HG02973 (cell line): ENCODE results near the gene SLC13A3.

Experiments
- ATAC-seq: cut with Tn5 transposase; IDR thresholded peaks from one replicate; pipeline ENCODE4 v1.9.1; 2021; ENCODE audit warnings: moderate library complexity; ENCODE audit not compliant: unreplicated experiment

SLC13A3 gene

DNA sequence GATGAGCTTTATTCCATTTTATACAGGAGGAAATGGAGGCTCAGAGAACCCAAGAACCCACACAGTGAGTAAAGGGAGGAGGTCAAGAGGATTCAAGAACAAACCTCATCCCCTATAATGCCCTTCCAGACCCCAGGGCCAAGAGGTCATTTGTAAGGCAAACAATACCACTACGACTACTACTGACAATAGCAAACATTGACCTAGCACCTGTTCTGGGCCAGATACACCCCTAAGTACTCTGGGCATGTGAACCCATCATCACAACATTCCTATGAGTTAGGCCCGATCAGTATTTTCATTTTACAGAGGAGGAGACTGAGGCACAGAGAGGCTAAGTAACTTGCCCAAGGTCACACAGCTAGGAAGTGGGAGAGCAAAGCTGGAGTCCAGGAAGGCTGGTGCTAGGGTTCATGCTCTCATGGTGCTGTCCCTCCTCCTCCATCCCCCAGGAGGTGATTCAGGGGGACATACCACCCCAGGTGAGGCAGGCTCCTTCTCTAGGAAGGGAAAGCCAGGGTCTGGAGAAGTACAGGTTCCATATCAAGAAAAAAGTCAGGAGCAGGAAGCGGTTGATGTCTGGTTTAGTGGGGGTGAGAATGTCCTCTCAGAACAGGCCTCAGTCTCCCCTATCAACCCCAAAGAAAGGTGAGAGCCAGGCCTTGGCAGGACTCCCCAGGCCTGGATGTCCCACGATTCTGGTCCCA lies 13.7 kb downstream of the SLC13A3 start:
- ATAC-seq: no peak

DNA sequence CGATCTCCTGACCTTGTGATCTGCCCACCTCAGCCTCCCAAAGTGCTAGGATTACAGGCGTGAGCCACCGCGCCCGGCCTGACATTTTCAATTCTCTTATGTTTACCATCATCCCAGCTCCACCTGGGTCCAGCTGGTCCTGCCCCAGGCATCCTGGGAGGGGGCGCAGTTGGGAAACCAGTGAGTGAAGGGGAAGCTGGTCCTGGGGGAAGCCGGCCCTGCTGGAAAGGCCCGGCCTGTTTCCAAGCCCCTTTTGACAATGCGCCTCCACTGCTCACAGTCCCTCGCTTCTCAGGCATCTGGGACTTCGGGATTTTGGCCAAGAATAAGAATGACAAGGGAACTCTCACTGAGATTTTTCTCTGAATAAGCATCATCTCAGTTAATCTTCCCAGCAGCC lies 14.2 kb downstream of the SLC13A3 start:
- ATAC-seq: no peak

DNA sequence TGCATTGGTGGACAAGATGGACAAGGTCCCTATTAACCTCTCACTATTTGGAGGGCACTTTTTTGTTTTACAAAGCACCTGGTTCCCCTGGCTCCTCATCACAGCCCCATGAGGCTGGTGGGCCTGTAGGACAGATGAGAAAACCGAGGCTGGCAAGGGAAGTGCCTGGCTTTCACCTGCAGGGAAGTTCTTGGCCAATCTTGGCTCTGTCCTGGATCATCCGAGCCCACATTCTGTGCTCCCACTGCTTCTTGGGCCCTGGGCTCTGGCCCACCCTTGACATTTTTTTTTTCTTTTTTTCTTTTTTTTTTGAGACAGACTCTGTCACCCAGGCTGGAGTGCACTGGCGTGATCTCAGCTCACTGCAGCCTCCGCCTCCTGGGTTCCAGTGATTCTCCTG lies 14.7 kb downstream of the SLC13A3 start:
- no peak for ATAC-seq

DNA sequence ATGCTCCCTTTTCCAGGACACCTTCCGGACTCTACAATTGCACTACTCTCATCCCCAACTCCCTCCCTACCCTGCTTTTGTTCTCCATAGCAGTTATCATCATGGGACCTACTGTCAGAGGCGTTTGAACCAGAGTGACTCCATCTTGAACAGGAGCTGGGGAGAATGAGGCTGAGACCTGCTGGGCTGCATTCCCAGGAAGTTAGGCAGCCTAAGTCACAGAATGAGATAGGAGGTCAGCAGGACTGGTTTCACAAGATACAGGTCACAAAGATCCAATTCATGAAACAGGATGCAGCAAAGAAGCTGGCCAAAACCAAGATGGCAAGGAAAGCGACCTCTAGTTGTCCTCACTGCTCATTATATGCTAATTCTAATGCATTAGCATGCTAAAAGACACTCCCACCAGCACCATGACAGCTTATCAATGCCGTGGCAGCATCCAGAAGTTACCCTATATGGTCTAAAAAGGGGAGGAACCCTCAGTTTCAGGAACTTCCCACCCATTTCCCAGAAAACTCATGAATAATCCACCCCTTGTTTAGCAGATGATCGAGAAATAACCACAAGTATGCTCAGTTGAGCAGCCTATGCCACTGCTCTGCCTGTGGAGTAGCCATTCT lies 15.6 kb downstream of the SLC13A3 start:
- ATAC-seq: no peak

DNA sequence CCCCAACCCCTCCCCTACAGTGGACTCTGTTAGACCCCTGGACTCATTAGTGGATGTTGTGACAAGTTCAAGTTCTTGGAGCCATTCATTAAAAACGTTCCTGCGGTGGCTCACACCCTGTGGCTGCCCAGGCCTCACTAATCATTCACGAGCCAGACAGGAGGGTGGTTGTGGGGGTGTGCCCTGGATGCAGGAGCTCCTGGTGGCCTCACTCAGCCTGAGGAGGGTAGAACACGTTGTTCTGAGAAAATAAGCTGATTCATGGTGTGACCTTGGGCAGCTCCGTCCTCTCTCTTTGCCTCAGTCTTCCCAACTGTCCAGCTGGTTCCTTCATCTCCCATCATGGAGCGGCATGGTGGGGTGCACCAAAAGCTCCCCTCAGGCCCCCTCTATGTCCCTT lies 16.7 kb downstream of the SLC13A3 start:
- ATAC-seq: no peak

DNA sequence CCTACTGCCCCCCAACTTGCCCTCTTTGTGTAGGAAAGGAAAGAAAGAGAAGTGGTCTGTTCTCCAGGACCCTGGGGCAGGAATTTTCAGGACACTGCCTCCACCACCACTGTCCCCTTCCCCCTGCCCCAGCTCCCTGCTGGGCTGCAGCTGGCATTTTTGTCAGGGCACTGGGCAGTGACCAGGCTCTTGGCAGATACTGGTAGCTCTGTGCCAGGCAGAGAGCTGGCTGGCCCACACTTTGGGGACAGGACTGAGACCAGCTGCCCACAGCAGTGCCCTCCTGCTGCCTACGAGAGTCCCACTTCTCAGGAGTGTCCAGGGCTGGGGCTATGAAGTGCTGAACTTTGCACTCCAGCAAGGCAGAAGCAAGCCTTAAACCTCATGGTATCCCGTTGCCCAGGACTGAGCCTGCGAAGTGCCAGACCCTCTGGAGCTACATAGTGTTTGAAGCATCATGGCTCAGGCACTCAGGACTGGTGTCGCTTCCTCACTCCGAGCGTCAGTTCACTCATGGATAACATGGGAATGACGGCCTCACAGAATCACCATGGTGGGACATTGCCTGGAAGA lies 19.3 kb downstream of the SLC13A3 start:
- no peak for ATAC-seq

DNA sequence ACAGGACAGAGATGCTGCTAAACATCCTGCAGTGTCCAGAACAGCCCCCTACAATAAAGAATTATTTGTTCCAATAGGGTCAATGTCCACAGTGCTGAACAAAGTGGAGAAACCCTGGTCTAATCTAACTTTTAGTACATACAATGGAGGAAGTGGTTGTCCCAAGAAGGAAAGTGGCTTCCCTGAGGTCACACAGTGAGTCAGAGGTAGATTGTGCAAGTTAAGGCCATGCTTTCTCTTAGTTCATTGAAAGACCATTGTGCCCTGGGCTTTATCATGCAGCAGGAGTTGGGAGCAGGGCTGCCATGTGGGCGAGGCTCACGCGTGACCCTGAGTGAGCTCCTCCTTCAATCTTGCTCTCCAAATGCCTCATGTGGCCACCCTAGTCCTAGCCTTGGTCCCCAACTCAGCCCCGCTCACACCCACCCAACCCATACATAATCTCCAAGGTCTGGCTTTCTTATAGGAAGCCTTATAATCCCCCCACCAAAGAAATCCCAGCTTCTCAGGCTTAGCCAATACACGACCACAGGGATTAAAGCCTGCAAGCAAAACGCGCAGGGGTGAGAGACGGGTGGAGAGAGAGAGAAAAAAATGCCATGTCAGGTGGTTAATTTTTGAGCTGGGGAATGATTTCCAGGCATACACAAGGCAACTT lies 19.9 kb downstream of the SLC13A3 start:
- no peak for ATAC-seq

DNA sequence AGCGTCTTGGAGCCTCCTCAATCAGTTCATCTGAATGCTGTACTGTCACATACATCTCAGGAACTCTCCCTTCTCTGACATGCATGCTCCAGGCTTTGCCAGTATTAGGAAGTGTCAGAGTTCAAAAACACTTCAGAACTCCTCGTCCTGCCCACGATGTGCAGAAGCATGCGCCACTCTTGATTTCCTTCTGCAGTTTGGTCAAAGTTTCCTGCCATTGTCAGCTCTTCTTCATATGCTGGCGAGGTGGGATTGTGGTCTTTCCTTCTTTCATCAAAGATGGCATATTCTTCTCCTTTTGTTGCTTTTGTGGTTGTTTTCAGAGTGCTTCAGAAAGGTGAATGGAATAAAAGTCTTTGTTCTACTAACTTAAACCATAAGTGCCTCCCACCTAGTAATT lies 21.0 kb downstream of the SLC13A3 start:
- no peak for ATAC-seq

DNA sequence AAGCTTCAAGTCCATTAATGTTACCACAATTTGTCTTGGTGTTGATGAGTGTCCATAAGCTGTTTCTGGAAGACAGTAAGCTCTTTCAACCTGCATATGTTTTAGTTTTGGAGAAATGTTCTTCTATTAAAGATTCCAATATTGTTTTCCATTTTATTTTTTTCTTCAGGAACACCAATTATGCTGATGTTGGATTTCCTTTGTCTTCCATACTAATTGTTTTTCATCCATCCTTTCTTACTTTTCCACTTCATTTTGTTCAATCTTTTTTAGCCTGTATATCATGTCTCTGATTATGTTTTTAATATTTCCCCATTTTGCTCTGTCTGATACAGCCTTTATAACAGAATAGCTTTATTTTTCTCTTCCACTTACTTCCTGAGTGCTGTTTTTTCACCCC lies 21.9 kb downstream of the SLC13A3 start:
- ATAC-seq: no peak

DNA sequence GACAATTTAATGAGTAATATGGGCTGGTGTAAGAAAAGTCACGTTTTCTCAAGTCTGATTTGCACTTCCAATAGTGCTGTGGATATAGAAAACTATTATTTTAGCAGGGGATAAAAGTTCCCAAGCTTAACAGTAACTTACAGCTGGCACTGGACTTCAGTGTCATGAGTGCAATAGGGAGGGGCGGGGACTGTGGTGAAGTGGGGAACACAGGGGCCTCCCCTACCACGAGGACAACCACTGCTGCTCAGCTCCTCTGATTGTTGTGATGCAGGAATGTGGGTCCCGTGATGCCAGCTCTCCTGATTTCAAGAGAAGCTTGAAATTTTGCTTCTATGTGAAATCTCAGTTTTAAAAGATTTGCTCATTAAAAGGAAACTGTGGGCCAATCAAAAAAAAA lies 24.0 kb downstream of the SLC13A3 start:
- ATAC-seq: no peak

DNA sequence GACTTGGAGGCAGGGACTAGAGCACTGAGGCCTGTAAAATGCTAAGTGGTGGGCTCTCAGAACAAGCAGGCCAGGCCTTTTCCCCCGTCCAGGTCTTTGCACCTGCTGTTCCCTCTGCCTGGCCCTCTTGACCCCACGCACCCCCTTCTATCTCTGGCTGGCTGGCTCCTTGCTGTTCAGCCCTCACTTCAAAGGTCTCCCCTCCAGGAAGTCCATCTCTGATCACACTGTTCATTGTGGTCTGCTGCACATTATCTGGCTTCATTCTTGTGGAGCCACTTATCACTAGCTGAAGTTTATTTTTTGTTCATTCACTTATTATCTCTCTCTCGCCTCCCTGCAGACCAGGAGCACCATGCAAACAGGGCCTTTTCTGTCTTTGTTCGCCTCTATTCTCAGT lies 24.5 kb downstream of the SLC13A3 start:
- no peak for ATAC-seq

DNA sequence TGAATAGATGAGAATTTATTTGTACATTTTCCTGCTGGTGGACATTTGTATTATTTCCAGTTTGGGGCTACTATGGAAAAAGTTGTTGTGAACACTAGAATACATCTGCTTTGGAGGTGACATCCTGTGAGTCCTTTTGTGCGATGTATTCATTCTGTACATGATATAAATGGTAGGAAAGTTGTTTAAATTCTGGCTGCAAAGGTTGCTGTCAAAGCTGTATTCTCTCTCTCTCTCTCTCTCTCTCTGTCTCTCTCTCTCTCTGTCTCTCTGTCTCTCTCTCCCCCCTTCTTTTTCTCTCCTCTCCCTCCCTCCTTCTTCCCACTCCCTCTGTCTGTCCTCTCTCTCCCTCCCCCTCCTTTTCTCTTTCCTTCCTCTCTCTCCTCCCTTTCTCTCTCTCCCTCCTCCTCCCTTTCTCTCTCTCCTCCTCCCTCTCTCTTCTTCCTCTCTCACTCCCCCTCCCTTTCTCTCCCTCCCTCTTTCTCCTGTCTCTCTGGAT lies 25.3 kb downstream of the SLC13A3 start:
- no peak for ATAC-seq

DNA sequence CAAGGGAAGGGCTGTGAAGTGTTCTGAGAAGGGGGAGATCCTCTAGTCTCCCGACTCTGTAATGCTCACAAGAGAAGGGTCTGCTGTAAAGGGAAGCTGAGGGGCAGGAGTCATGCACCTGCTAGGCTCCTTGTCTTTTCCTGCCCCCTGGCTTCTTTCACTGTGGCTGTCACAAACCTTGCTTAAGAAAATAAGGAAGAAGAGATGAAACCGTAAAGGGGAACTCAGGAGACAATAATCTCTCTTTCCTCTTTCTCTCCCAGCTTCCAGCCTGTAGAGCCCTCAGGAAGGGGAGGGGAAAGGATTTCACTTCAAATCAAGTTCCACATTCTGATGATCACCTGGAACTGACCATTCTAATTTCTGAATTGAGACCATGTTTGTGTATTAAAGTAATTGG lies 26.3 kb downstream of the SLC13A3 start:
- no peak for ATAC-seq

DNA sequence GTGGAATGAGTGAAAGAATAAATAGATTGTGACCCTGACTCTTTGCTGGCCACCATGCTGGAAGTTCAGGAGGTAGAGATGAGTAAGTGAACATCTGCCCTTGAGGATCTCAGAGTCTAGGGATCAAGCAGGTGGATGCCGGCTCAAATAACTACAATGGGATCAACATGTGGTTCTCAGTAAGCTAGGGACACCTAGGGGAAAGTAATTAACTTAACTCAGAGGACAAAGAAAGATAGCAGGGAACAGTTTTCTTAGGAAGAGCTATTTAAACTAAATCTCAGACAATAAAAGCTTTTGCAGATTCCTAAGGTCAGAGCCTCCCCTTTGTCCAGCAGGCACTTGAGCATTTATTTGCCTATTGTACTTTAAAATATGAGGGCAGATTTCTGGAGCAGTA lies 29.1 kb downstream of the SLC13A3 start:
- no peak for ATAC-seq

DNA sequence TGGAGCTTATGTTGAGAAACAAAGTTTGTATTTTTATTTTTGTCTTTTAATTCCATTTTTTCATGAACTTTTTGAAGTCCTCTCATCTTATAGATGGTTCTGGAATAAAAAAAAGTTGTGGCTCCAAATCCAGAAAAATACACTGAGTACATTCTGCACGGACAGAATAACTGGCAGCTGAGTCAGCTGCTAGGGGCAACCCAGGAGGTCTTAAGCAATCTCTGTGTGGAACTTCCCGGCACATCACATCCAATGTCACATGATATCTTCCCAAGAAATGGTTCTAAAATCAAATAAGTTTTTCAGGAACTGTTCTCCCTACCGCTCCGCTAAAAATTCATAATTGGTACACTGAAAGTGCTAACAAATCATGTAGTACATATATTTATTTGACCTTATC lies 29.8 kb downstream of the SLC13A3 start:
- ATAC-seq: no peak

DNA sequence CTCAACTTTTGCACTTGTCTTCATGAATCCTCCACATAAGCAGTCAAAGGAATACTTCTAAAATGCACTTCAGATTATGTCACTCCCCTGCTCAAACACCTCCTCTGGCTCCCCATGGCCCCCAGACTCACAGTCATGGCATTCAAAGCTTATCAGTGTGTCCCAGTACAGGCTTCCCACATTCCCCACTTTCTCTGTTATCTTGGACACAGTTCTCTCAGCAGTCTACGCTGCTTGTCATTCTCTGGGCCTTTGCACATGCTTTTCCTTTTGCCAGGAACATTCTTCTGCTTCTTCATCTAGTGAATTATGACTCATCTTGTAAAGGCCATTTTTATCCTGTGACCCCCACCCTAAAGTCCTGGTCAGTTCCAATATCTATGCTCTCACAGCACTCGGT lies 31.8 kb downstream of the SLC13A3 start:
- no peak for ATAC-seq

DNA sequence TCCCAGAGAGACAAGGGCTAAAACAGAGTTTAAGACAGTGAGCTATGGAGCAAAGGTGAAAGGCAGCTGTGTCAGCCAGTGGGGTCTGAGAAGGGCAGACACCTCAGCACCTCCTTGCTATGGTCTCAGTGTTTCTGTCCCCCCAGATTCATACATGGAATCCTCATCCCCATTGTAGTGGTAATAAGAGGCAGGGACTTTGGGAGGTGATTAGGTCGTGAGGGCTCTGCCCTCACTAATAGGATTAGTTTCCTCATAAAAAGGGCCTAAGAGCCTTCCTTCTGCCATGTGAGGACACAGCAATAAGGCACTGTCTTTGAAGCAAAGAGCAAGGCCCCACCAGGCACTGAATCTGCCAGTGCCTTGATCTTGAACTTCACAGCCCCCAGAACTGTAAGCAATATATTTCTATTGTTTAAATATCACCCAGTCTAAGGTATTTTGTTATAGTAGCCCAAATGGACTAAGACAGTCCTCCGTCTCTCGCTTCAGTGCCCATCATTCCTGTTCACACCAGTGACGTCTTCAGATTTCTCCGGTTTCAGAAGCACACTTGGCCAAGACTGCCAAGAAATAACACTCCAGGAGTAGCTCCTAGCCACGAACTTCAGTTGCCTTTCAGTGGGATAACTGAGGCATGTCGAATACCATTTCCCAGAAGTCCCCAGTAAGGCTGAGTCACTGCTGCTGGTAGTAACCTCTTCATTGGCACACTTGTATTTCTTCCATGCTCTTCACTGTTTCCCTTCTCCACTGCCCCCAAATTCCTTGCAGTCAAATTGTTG lies 32.8 kb downstream of the SLC13A3 start:
- ATAC-seq: no peak

DNA sequence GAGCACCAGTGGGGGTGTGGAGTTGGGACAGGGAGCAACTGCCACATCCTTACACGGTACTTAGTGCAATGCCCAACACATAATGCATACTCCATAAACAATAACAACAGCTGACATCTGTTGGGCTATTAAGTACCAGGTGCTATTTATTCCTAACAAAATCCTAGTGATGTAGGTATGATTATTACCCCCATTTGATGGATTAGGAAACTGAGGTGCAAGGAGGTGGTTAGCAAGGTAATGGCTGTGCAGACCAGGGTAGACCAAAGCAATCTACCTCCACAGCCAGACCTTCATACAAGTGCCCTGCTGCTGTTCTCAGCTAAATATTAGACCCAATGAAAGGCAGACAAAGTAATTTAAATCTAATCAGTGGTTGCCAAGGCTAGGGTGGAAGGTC lies 36.8 kb downstream of the SLC13A3 start:
- no peak for ATAC-seq

DNA sequence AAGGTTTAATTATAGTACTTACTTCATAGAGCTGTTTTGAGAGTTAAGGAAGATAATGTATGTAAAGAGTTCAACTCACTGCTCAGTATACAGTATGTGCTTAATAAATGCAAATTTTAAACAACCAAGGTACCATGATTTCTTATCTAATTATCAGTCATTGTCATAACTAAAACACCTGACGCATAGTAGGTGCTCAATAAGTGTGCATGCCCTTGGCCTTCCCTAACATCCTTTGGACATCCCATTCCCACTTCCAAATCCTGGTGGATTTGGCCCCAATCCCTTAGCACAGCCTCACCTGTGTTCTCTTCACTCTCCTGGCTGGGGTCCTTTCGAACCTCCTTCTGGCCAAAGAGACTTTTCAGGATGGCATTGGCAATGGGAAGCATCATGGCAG lies 41.1 kb downstream of the SLC13A3 start:
- ATAC-seq: no peak

DNA sequence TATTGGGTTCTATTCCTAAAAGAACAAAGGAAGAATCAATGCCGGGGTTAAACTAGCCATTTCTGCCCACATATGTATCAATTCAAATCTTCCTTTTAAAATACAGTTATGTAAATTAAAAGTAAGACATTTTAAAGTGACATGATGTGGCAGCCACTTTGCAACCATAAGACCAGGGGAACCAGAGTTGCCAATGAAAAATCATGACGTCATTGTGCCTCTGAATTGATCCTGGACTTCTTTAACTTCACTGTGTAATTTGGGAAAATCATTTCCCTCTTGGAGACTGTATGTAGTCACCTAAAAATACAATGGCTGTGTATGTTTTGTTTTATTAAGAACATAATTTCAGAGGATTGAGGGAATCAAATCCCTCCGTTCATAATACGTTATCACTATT lies 42.2 kb downstream of the SLC13A3 start:
- no peak for ATAC-seq

DNA sequence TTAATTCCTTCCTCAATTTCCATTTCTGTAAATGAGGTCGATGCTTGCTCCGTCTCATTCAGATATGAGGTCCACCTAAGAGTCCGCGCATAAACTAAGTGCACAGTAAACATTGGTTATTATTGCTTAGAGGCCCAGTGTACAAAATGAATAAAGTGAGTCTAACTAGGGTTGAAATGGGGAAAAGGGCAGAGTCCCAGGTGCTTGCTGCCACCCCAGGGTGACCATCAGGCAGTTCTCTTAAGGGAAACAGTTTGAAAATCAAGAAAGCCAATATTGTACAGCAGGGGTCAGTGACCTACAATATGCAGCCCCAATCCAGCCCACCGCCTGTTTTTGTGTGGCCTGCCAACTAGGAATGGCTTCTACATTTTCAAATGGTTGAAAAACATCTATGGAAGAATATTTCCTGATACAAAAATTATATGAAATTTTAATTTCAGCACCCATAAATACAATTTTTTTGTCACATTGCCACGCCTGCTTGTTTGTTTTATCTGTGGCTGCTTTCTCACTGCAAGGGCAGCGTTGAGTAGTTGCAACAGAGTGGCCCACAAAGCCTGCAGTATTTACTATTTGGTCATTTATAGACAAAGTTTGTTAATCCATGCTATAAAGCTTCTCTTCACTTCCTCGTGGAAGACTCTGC lies 43.3 kb downstream of the SLC13A3 start:
- ATAC-seq: no peak
